ENCODE results near the gene CYP3A4.
"Not testable (repeated sequence)": the region's sequence is repeated elsewhere in the genome, so short reads cannot be mapped to it uniquely, and the experiment has no call there.

The CYP3A4 gene

DNA sequence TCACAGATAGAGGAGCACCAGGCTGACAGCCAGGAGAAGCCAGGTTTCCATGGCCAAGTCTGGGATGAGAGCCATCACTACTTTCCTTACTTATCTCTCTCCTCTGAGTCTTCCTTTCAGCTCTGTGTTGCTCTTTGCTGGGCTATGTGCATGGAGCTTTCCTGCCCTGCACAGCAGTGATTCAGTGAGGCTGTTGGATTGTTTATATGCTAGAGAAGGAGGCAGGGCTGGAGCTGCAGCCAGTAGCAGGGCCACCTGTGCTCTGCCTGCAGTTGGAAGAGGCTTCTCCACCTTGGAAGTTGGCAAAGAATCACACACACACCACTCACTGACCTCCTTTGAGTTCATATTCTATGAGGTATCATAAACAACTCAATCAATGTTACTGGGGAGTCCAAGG is at the start of gene CYP3A4:
TSS of gene CYP3A4 (minus strand) at position 178 of the 400 bp plus-strand sequence. CDS start at position 75, 103 bp downstream.
- no peak for DNase-seq (ENCODE audit: low read depth)

DNA sequence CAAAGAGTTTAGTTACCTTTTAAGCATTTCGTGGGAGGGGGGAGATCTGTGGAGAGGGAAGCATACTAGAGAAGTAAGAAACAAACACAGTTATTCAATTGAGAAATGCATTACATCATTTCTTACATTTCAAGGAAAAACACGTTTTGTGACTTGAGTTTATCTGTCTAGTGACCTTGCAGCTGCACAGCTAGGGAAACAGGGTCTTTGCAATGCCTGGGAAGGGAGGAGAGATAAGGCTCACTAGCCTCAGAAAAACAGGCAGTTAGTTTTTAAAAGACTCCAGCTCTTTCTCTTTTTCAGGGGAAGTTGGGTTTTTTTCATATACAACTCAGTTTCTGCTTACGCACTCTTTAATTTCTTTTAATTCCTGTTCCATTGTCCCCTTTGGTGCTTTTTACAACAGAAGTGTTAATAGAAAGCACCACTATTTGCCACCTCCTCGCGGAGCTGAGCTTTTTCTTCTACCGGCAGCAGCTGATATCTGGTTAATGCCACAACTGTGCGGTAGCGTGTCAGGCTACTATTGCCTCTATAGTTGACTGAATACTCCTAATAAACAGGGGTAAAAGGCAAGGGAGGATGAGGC is 49.4 kb upstream of the CYP3A4 start:
- DNase-seq (ENCODE audit: low read depth): no peak

DNA sequence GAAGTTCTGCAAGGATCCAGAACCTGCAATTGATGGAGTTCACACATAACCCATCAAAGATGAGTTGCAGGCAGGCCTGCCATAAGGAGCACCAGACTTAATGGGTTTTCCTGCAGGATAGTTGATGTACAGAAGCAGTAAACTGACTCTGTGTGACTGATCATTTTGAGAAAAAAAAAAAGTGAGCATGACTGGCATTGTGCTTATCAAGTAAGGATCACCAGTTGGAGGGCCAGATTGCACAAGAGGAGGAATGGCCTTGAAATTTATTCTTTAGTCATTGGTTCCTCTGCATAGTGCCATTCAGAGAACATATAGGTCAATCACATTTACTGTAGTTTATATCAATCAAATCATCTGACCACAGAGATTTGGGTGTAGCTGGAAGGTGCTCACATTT is 47.6 kb upstream of the CYP3A4 start:
- DNase-seq (ENCODE audit: low read depth): no peak

DNA sequence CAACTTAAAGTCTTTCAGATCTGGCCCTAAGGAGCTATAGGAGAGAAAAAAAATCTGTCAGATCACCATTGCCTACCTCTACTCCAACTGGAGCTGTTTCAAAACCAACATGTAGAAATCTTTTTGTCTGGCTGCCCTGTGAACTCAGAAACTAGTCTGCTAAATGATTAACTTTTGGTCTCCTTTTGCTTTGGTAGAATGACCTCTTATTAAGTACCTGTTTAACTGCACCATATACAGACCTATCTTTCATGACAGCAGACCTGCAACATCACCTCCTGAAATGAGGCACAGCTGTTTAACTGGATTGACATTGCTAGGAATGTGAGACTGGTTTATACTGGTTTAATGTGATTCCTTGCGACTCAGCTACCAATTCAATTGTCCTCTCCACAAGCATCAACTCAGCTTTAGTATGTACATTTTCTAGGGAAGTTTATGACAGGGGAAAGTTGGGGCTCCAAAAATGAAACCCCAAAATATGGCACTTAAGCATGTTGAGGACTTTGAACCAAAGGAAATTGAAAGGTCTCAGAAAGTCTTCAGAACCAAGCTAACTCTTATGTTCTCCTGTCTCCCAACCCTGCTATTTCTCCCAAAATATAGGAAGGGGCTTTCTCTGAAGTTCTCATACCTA is 45.7 kb upstream of the CYP3A4 start:
- no peak for DNase-seq (ENCODE audit: low read depth)

- no peak for DNase-seq (ENCODE audit: low read depth)
Observed at GRCh38 chr7:99828811-99829210, 44.8 kb upstream of the CYP3A4 start.

DNA sequence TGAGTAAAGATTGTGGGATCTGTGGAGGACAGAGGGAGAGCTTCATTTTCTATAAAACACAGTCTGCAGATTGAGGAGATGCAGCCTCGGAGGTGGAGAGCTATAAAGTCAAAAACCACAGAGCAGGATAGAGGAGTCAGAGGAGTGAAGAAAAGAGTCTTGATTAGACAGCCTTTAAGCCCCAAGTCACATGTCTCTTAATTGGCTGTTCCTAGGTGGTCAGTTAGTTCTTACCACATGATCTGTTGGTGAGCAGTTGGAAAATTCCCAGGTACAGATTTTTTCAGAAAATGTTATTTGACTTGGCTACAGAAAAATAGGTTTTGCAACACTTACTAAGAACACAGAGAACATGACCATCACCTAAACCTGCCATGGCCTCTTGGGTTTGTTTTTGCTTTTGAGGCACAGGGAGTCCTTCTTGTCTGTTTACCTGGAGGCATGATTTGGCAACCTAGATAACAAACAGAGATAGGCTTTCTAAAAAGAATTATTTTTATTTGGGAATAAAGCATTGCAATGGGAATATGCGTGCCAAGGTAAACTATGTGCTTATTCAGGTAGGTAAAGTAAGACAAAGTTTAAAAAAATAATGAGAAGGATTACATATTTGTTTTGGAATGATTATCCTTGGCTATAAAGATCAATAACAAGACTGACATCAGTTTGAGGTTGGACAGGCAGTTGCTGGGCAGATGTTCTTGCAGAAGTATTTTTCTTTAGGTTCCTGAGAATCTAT is 43.2 kb upstream of the CYP3A4 start:
- no peak for DNase-seq (ENCODE audit: low read depth)

DNA sequence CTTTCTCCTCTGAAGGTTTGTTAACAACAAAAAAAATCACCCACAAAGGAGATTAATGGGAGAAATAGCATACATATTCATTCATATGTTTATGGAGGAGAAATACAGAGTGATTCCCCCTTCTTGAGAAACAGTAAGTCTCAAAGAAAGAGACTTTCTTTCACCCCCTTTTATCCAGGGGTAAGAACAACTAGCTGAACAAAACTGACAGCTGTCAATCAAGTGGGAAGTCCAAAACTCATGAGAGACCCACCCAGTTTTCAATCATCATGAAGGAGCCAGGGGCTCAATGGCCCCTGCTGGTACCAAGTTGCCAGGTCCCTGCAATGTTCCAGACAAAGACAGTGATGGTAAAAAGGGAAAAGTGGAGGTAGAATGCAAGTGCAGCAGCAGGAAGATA is 41.9 kb upstream of the CYP3A4 start:
- no peak for DNase-seq (ENCODE audit: low read depth)

DNA sequence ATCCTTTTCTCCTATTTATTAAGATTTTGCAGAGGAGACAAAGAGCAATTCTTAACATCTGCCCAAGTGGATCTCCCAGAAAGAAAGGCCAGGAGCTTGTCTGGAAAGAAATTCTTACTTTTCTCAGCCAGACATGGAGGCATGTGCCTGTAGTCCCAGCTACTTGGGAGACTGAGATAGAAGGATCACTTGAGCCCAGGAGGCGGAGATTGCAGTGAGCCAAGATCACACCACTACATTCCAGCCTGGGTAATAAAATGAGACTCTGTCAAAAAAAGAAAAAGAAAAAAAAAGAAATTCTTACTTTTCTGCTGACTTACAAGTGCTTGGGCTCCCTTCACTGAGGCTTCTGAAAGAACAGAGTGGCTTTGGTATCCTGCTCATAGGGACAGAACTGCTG is 41.5 kb upstream of the CYP3A4 start:
- no peak for DNase-seq (ENCODE audit: low read depth)

DNA sequence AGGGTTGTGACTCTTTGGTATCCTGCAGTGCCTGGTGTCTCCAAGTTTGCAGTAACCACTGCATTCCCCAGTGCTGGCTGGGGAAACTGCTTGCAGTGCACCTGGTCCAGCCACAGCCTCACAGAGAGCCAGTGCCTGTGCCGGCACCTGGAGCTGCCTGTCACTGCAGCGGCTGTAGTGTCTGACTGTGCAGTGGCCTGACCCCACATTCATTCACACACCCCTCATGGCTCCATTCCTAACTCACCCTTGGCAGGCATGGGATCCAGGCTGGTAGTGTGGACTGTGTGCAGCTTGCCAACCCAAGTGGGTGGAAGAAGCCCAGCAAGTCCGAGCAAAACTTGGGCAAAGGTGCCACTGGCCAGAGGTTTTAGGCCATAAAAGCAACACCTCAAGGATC is 40.1 kb upstream of the CYP3A4 start:
- no peak for DNase-seq (ENCODE audit: low read depth)

GRCh38 chr7:99822731-99823718 is 39.0 kb upstream of the CYP3A4 start:
- DNase-seq (ENCODE audit: low read depth): no peak

GRCh38 chr7:99820408-99821027 is 36.5 kb upstream of the CYP3A4 start:
- DNase-seq (ENCODE audit: low read depth): no peak

GRCh38 chr7:99808766-99809165 is 24.8 kb upstream of the CYP3A4 start:
- DNase-seq (ENCODE audit: low read depth): no peak

GRCh38 chr7:99806839-99807478 is 23.0 kb upstream of the CYP3A4 start:
- DNase-seq (ENCODE audit: low read depth): no peak

GRCh38 chr7:99805641-99806040 is 21.7 kb upstream of the CYP3A4 start:
- no peak for DNase-seq (ENCODE audit: low read depth)

GRCh38 chr7:99803118-99803517 is 19.1 kb upstream of the CYP3A4 start:
- not testable (repeated sequence) for DNase-seq (ENCODE audit: low read depth)

DNA sequence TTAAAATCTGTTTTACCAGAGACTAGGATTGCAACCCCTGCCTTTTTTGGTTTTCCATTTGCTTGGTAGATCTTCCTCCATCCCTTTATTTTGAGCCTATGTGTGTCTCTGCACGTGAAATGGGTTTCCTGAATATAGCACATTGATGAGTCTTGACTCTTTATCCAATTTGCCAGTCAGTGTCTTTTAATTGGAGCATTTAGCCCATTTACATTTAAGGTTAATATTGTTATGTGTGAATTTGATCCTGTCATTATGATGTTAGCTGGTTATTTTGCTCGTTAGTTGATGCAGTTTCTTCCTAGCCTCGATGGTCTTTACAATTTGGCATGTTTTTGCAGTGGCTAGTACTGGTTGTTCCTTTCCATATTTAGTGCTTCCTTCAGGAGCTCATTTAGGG is 17.4 kb upstream of the CYP3A4 start:
- not testable (repeated sequence) for DNase-seq (ENCODE audit: low read depth)

GRCh38 chr7:99798972-99799371 is 15.0 kb upstream of the CYP3A4 start:
- no peak for DNase-seq (ENCODE audit: low read depth)

DNA sequence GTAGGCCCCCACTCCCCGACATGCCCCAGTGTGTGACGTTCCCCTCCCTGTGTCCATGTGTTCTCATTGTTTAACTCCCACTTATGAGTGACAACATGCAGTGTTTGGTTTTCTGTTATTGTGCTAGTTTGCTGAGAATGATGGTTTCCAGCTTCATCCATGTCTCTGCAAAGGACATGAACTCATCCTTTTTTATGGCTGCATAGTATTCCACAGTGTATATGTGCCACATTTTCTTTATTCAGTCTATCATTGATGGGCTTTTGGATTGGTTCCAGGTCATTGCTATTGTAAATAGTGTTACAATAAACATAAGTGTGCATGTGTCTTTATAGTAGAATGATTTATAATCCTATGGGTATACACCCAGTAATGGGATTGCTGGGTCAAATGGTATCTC is 11.9 kb upstream of the CYP3A4 start:
- not testable (repeated sequence) for DNase-seq (ENCODE audit: low read depth)

DNA sequence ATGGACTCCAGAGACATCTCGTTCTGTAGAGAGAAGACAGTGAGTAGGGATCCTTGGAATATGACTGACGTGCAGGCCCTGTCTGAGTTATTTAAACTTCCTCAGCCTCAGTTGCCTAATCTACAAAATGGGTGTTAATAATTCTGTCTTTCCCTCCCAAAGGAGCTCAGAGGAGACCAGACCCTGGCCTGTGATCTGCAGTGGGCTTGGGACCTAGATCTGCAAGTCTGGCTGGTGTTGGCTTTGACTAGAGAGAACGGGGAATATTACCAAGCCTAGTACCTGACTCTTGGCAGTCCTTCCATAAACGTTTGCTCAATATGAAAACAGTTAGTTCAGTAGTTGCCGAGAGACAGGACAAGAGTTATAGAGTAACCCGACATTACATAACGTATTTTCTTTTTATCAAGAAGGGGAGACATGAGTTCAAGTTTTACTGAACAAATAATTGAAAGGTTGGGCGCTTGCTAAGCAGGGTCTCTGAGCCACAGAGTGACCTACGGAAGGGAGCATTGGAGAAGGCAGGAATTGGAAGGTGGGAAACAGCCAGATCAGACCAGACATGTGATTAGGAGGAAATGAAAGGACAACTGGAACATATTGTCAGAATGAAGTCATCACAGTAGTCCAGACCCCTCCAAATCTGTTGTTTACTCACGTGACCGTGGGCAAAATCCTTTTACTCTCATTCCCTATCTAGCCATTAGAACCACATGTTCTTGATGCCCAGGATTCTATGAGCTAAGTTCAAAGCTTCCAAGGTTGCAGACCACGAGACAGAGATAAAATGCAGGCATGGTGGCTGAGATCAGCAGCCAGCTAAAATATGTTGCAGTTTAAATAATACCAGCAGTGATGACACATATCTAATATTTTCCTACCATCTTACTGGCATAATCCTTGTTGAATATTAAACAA is 10.9 kb upstream of the CYP3A4 start:
- peak; percentile 9 for DNase-seq (ENCODE audit: low read depth)

GRCh38 chr7:99793443-99793842 is 9.5 kb upstream of the CYP3A4 start:
- no peak for DNase-seq (ENCODE audit: low read depth)

Measured in iris pigment epithelial cell (primary cell).